ENCODE data around the gene AGBL5.
A peak's percentile ranks its signal among the peaks of the same experiment; 100 is the strongest.

Gene AGBL5

DNA sequence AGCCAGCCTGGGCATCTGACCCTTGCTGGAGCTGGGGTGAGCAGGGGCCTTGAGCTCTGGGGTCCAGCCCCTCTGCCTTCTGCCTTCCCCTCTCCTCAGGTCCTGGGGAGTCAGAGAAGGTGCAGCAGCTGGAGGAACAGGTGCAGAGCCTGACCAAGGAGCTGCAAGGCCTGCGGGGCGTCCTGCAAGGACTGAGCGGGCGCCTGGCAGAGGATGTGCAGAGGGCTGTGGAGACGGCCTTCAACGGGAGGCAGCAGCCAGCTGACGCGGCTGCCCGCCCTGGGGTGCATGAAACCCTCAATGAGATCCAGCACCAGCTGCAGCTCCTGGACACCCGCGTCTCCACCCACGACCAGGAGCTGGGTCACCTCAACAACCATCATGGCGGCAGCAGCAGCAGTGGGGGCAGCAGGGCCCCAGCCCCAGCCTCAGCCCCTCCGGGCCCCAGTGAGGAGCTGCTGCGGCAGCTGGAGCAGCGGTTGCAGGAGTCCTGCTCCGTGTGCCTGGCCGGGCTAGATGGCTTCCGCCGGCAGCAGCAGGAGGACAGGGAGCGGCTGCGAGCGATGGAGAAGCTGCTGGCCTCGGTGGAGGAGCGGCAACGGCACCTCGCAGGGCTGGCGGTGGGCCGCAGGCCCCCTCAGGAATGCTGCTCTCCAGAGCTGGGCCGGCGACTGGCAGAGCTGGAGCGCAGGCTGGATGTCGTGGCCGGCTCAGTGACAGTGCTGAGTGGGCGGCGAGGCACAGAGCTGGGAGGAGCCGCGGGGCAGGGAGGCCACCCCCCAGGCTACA lies 30.7 kb downstream of the AGBL5 start:
- no peak overlapping the region for H3K4me3 ChIP-seq (ENCODE audit: low read depth, low read length)
- DNase-seq (ENCODE audit: low read depth): no peak
- TF ChIP-seq, protein P1, sequence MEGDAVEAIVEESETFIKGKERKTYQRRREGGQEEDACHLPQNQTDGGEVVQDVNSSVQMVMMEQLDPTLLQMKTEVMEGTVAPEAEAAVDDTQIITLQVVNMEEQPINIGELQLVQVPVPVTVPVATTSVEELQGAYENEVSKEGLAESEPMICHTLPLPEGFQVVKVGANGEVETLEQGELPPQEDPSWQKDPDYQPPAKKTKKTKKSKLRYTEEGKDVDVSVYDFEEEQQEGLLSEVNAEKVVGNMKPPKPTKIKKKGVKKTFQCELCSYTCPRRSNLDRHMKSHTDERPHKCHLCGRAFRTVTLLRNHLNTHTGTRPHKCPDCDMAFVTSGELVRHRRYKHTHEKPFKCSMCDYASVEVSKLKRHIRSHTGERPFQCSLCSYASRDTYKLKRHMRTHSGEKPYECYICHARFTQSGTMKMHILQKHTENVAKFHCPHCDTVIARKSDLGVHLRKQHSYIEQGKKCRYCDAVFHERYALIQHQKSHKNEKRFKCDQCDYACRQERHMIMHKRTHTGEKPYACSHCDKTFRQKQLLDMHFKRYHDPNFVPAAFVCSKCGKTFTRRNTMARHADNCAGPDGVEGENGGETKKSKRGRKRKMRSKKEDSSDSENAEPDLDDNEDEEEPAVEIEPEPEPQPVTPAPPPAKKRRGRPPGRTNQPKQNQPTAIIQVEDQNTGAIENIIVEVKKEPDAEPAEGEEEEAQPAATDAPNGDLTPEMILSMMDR (IDR thresholded peaks at IDR 0.05; ENCODE audit: low read depth, low read length, missing control alignments): no peak

DNA sequence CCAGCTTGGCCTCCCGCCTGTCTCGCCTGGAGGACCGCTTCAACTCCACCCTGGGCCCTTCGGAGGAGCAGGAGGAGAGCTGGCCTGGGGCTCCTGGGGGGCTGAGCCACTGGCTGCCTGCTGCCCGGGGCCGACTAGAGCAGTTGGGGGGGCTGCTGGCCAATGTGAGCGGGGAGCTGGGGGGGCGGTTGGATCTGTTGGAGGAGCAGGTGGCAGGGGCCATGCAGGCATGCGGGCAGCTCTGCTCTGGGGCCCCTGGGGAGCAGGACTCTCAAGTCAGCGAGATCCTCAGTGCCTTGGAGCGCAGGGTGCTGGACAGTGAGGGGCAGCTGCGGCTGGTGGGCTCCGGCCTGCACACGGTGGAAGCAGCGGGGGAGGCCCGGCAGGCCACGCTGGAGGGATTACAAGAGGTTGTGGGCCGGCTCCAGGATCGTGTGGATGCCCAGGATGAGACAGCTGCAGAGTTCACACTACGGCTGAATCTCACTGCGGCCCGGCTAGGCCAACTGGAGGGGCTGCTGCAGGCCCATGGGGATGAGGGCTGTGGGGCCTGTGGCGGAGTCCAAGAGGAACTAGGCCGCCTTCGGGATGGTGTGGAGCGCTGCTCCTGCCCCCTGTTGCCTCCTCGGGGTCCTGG lies 31.4 kb downstream of the AGBL5 start:
- TF ChIP-seq, protein P1 (IDR thresholded peaks at IDR 0.05; ENCODE audit: low read depth, low read length, missing control alignments): no peak
- no peak overlapping the region for H3K4me3 ChIP-seq (ENCODE audit: low read depth, low read length)
- no peak for DNase-seq (ENCODE audit: low read depth)

DNA sequence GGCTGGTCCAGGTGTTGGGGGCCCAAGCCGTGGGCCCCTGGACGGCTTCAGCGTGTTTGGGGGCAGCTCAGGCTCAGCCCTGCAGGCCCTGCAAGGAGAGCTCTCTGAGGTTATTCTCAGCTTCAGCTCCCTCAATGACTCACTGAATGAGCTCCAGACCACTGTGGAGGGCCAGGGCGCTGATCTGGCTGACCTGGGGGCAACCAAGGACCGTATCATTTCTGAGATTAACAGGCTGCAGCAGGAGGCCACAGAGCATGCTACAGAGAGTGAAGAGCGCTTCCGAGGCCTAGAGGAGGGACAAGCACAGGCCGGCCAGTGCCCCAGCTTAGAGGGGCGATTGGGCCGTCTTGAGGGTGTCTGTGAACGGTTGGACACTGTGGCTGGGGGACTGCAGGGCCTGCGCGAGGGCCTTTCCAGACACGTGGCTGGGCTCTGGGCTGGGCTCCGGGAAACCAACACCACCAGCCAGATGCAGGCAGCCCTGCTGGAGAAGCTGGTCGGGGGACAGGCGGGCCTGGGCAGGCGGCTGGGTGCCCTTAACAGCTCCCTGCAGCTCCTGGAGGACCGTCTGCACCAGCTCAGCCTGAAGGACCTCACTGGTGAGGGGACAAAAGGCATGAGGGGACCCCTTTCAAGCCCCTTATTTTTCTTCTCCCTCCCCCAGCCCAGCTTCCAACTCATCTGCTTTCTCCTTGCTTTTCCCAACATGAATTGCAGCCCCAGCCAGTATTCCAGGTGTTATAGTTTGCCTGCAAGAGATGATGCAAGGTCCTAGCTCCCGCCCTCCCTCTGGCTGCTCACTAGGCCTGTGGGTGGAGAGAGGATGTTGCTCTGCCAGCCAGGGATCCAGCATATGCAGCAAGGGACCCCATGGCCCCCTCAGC lies 32.2 kb downstream of the AGBL5 start:
- no peak for DNase-seq (ENCODE audit: low read depth)
- TF ChIP-seq, protein P1 (IDR thresholded peaks at IDR 0.05; ENCODE audit: low read depth, low read length, missing control alignments): no peak

DNA sequence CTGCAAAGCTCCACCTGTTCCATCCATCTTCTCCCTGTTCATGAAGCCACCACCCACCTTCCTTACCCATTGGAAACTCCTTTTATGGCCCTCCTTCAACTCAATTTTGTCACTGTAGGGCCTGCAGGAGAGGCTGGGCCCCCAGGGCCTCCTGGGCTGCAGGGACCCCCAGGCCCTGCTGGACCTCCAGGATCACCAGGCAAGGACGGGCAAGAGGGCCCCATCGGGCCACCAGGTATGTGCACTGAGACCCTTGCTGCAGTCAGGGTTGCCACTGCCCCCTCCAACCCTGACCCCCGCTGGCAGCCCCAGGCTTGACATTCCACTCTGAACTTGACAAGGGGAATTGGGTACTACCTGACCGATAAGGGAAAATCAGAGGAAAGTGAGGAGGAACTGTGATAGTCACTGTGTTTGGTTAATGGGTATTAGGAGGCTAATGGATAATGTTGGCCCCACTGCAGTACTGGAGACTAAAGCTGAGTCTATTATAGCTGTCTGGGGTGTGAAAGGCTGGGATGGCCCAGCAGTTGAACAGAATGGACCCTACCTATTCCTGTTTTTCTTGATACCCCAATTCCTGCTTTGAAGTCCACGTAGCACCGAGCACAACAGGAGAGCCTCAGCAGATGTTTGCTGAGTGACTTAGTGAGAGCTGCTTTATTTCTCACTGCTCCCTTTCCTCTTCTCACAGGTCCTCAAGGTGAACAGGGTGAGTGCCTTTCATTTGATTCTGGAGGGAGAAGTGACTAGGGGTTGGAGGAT lies 33.0 kb downstream of the AGBL5 start:
- TF ChIP-seq, protein P1 (IDR thresholded peaks at IDR 0.05; ENCODE audit: low read depth, low read length, missing control alignments): no peak
- DNase-seq (ENCODE audit: low read depth): no peak
- no peak overlapping the region for H3K4me3 ChIP-seq (ENCODE audit: low read depth, low read length)

More for the DNA sequence above, 32.2 kb downstream of the AGBL5 start:
- H3K4me3 ChIP-seq (ENCODE audit: low read depth, low read length): no peak overlapping the region

DNA sequence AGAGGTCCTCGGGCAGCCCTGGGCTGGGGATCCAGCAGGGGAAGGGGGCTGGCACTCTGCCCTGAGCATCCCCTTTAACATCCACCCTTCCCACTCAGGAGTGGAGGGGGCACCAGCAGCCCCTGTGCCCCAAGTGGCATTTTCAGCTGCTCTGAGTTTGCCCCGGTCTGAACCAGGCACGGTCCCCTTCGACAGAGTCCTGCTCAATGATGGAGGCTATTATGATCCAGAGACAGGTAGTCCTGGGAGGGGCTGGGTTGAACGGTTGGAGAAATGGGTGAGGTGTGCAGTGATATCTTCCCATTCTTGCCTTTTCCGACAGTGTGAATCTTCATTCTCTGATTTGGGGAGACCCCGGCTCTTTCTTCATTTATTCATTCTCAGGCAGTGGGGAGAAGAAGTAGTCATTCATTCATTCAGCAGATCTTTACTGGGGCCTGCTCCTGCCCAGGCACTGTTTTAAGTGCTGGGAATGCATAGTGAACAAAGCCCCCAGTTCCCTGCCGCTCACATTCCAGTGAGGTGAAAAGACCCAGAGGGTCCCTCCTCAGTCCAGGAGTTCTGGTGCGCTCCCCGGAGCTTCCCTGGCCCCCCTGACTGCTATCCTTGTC lies 33.7 kb downstream of the AGBL5 start:
- TF ChIP-seq, protein P1 (IDR thresholded peaks at IDR 0.05; ENCODE audit: low read depth, low read length, missing control alignments): no peak
- DNase-seq (ENCODE audit: low read depth): no peak
- H3K4me3 ChIP-seq (ENCODE audit: low read depth, low read length): peak overlapping the region; percentile 60

DNA sequence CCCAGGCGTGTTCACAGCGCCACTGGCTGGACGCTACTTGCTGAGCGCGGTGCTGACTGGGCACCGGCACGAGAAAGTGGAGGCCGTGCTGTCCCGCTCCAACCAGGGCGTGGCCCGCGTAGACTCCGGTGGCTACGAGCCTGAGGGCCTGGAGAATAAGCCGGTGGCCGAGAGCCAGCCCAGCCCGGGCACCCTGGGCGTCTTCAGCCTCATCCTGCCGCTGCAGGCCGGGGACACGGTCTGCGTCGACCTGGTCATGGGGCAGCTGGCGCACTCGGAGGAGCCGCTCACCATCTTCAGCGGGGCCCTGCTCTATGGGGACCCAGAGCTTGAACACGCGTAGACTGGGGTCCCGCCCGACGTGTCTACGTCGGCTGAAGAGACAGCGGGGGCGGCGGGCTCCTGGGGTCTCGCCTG lies 34.2 kb downstream of the AGBL5 start:
- TF ChIP-seq, protein P1 (IDR thresholded peaks at IDR 0.05; ENCODE audit: low read depth, low read length, missing control alignments): no peak

More for the DNA sequence above, 34.2 kb downstream of the AGBL5 start:
- no peak for DNase-seq (ENCODE audit: low read depth)
- peak overlapping the region; percentile 60 for H3K4me3 ChIP-seq (ENCODE audit: low read depth, low read length)
